HL-60 (cell line): ENCODE results near the gene HOXB3.

Source experiments
- DNase-seq, 2 experiments: peaks; one replicate each; pipeline ENCODE4 v3.0.0-alpha.2; 2010 to 2020; ENCODE audit warnings: low read depth in 1 of 2, low spot score in 1 of 2
- H3K27ac ChIP-seq: fragments of 250-450 bp; sonication (Bioruptor Pico); replicated peaks from 2 replicates; pipeline ENCODE4 v1.5.1; 2020; ENCODE audit warnings: mild to moderate bottlenecking, moderate library complexity
- H3K27me3 ChIP-seq: fragments of 250-450 bp; sonication (Bioruptor Pico); 2 replicates; pipeline ENCODE4 v1.5.1; 2021; ENCODE audit warnings: mild to moderate bottlenecking, moderate library complexity; ENCODE audit not compliant: insufficient read depth, poor library complexity, severe bottlenecking
- H3K4me3 ChIP-seq: replicated peaks from 2 replicates; pipeline ENCODE4 v1.5.1; 2011; ENCODE audit warnings: mild to moderate bottlenecking, control low read depth, low read length; ENCODE audit not compliant: insufficient read depth
- GABPA ChIP-seq: IDR thresholded peaks from 2 replicates; pipeline ENCODE4 v1.6.1; 2012; ENCODE audit warnings: low read depth
- POLR2AphosphoS5 ChIP-seq: IDR thresholded peaks from 2 replicates; pipeline ENCODE4 v1.6.1; 2012; ENCODE audit warnings: low read depth
- SPI1 ChIP-seq: IDR thresholded peaks from 2 replicates; pipeline ENCODE4 v1.6.1; 2012; ENCODE audit warnings: low read depth, mild to moderate bottlenecking, borderline replicate concordance
- TF ChIP-seq, protein P1 (sequence below): IDR thresholded peaks from 2 replicates; pipeline ENCODE4 v1.6.1; 2012; ENCODE audit warnings: low read depth; ENCODE audit not compliant: insufficient replicate concordance
- TF ChIP-seq, protein P2 (sequence below): IDR thresholded peaks from one replicate; pipeline ENCODE4 v1.5.1; 2011; ENCODE audit warnings: low read length, control low read depth, inconsistent platforms; ENCODE audit not compliant: insufficient read depth

Gene HOXB3

DNA sequence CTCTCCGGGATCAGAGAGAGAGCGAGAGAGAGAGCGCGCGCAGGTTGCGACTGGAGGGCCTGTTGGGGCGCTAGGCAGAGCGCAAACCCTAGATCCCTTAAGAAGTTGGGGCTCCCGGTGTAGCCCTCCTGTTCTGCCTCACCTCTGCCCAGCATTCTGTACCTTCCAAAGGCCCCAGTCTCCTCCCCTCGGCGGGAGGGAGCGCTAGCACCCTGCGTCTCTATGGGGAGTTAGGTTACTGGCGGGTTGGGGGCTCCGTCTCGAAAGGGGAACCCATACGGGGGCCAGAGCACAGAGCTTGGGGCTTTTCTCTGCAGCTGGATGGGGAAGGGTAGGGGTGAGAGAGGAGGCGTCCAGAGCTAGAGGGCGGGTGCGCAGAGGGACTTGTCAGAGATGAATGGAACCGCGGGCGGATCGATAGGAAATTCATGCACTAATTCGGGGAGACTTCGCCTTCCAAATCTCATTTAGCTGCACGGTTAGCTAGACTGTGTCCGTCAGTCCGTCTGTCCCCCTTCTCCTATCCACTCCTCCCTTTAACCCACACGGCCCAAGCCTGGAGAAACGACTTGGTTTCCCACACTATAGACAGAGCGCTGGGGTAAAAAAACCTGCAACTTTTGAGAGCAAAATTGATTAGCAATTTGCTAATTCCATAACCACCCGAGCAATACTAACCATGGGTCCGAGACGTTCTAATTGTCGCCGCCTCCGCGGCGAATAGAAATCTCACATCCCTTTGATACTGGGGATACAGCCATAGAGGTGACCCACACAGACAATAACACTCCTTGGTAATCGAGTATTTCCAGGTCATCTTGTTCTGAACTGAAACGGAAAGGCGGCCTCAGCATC, 11.2 kb downstream of the HOXB3 start:
- no peak overlapping the region for H3K4me3 ChIP-seq
- H3K27me3 ChIP-seq, result peaks cover 91% of the 10 kb centered on the region
- no peak for DNase-seq

DNA sequence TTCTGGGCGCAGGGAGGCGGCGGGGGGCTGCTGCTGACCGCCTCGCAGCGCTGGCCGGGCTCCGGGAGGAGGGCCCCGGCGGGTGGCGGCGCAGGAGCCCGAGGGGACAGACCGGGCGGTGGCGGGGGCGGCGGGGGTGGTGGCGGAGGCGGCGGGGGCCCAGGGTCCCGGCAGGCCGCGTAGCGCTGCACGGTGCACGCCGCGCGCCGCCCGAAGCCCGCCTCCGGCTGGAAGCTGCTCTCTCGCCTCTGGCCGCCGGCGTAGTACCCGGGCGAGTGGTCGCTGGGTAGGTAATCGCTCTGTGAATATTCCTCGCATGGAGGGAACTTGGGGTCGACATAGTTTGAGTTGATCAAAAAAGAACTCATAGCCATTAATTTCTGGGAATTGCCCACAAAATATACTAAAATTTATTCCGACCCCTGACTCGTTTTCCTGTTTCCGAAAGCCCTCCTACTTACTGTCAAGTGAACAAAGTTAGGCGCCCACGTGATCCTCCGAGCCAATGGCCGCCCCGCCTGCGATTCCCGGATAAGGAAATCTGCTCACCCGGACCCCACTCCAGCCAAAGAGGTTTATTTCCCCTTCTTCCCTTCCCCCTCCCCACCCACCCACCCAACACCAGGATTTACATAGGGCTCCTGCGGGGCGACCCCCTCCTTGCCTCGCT, 12.0 kb downstream of the HOXB3 start, which contains the start of gene HOXB4:
Gene HOXB4, minus strand, starts transcription at position 405 of the 670 bp plus-strand sequence. Its CDS starts 31 bp downstream, at position 374.
- peaks cover 89% of the 10 kb centered on the region for H3K27me3 ChIP-seq
- TF ChIP-seq POLR2AphosphoS5 (no peak), SPI1 (no peak), GABPA (no peak)
- TF ChIP-seq, protein P1, sequence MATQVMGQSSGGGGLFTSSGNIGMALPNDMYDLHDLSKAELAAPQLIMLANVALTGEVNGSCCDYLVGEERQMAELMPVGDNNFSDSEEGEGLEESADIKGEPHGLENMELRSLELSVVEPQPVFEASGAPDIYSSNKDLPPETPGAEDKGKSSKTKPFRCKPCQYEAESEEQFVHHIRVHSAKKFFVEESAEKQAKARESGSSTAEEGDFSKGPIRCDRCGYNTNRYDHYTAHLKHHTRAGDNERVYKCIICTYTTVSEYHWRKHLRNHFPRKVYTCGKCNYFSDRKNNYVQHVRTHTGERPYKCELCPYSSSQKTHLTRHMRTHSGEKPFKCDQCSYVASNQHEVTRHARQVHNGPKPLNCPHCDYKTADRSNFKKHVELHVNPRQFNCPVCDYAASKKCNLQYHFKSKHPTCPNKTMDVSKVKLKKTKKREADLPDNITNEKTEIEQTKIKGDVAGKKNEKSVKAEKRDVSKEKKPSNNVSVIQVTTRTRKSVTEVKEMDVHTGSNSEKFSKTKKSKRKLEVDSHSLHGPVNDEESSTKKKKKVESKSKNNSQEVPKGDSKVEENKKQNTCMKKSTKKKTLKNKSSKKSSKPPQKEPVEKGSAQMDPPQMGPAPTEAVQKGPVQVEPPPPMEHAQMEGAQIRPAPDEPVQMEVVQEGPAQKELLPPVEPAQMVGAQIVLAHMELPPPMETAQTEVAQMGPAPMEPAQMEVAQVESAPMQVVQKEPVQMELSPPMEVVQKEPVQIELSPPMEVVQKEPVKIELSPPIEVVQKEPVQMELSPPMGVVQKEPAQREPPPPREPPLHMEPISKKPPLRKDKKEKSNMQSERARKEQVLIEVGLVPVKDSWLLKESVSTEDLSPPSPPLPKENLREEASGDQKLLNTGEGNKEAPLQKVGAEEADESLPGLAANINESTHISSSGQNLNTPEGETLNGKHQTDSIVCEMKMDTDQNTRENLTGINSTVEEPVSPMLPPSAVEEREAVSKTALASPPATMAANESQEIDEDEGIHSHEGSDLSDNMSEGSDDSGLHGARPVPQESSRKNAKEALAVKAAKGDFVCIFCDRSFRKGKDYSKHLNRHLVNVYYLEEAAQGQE, result no peak
- TF ChIP-seq, protein P2, sequence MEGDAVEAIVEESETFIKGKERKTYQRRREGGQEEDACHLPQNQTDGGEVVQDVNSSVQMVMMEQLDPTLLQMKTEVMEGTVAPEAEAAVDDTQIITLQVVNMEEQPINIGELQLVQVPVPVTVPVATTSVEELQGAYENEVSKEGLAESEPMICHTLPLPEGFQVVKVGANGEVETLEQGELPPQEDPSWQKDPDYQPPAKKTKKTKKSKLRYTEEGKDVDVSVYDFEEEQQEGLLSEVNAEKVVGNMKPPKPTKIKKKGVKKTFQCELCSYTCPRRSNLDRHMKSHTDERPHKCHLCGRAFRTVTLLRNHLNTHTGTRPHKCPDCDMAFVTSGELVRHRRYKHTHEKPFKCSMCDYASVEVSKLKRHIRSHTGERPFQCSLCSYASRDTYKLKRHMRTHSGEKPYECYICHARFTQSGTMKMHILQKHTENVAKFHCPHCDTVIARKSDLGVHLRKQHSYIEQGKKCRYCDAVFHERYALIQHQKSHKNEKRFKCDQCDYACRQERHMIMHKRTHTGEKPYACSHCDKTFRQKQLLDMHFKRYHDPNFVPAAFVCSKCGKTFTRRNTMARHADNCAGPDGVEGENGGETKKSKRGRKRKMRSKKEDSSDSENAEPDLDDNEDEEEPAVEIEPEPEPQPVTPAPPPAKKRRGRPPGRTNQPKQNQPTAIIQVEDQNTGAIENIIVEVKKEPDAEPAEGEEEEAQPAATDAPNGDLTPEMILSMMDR, result no peak
- DNase-seq, result no peak
- H3K27ac ChIP-seq, result no peak within 1 kb of the TSS
- no peak within 1 kb of the TSS for H3K4me3 ChIP-seq

More for the DNA sequence above, 11.2 kb downstream of the HOXB3 start:
- H3K27ac ChIP-seq, result no peak overlapping the region
- no peak for TF ChIP-seq GABPA
- no peak for TF ChIP-seq SPI1
- TF ChIP-seq, protein P1, result no peak
- TF ChIP-seq POLR2AphosphoS5, result no peak
- TF ChIP-seq, protein P2, result no peak

DNA sequence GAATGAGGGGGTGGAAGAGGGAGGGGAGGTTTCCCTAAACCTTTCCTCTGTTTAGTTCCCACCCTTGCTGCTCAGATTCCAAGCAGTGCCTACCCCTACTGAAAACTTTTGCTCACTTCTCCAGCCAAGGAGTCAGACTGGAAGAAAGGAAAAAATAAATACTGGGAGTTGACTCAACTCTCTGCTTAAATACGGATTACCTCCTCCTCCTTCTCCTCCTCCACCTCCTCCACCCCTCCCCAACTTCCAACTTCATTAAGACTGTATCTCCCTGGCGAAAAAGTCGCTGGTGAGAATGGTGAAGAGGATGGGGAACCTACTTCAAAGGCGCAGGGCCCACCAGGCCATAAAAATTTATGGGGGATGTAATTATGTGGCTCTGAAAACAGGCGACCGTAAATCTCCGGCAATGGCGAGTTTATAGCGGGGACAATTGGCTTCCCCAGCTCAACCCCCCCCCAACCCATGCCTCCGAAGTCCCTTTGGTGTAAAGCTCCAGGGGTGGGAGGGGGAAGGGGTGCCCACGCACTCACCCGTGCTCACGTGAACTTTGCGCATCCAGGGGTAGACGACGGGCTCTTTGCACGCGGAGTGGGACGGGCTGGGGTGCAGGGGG, 12.6 kb downstream of the HOXB3 start:
- Histone ChIP-seq H3K27me3 (peaks cover 88% of the 10 kb centered on the region), H3K4me3 (no peak overlapping the region), H3K27ac (no peak overlapping the region)
- TF ChIP-seq, protein P1, result no peak
- TF ChIP-seq POLR2AphosphoS5 (no peak), GABPA (no peak), SPI1 (no peak)
- TF ChIP-seq, protein P2, result no peak
- no peak for DNase-seq
